ENCODE measurements around the gene CDON. TPM values are rescaled to one million over a fixed set of nuclear protein-coding genes. Genes with fewer than 3 reads are reported as not detected.

Gene CDON
- polyA plus RNA-seq, 3 donors, result 0.01 TPM; not detected in 2

DNA sequence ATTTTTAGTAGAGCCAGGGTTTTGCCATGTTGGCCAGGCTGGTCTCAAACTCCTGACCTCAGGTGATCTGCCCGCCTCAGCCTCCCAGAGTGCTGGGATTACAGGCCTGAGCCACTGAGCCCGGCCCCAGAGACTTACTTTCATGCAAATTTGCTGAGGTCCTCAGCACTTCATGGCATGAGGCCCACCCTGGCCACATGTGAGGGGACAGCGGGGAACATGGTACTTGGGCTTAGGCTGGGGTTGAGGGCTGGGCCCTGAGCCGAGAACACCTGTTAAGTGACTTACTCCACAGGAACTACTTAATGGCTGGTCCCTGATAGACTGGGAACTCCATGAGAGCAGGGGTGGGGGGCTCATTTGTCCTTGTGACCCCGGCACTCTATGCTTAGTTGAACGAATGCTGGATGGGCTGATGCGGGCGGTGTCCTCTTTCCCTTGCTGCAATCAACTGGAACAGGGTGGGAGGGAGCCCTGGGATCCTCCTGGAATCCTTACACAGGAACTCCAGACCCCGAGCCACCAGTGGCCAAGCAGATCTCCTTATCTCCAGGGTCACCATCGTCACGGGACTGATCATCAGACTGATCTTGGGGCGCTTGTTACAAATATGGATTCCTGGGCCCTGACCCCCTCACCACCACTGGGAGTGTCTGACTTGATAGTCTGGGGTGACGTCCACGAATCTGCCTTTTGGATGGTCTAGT, 115.8 kb downstream of the CDON start:
- Histone ChIP-seq H3K36me3 (replicated peaks in 1 of 2; ENCODE audit: control insufficient read depth in 1 of 2, insufficient read depth in 2 of 2, low read length in 2 of 2) (no peaks in the 10 kb centered on the region), H3K9me3 (replicated peaks in 1 of 2; ENCODE audit: control insufficient read depth in 1 of 2, insufficient read depth in 1 of 2, low read length in 2 of 2) (no peaks in the 10 kb centered on the region), H3K4me2 (replicated peaks; ENCODE audit: extremely low read depth, low read length, poor library complexity, severe bottlenecking) (no peak overlapping the region), H3K27ac (ENCODE audit: low read depth in 1 of 2, low read length in 2 of 2) (no peak overlapping the region), H3K4me3 (replicated peaks in 1 of 3; ENCODE audit: low read depth in 2 of 3, low read length in 3 of 3) (no peak overlapping the region), H2AFZ (ENCODE audit: insufficient read depth, low read depth, low read length, poor library complexity, severe bottlenecking) (no peak overlapping the region), H3K27me3 (ENCODE audit: control insufficient read depth in 2 of 2, insufficient read depth in 2 of 2, low read length in 2 of 2) (no peaks in the 10 kb centered on the region), H3K79me2 (ENCODE audit: insufficient read depth, low read length) (no peaks in the 10 kb centered on the region), H4K20me1 (ENCODE audit: insufficient read depth, low read length) (no peaks in the 10 kb centered on the region), H3K9ac (ENCODE audit: insufficient read depth, low read length, poor library complexity, severe bottlenecking) (no peak overlapping the region), H3K4me1 (ENCODE audit: control insufficient read depth in 1 of 2, insufficient read depth in 2 of 2, low read length in 2 of 2) (no peaks in the 10 kb centered on the region)
- peaks cover 2 to 7% (median 4%) of the 10 kb centered on the region in 3 donors for H3K27me3 Mint-ChIP-seq (ENCODE audit: low read depth in 3 of 3)
- H3K27ac Mint-ChIP-seq, result no peak overlapping the region
- no peak overlapping the region for H3K4me3 Mint-ChIP-seq
- no peaks in the 10 kb centered on the region for H3K36me3 Mint-ChIP-seq
- TF ChIP-seq, protein P1, sequence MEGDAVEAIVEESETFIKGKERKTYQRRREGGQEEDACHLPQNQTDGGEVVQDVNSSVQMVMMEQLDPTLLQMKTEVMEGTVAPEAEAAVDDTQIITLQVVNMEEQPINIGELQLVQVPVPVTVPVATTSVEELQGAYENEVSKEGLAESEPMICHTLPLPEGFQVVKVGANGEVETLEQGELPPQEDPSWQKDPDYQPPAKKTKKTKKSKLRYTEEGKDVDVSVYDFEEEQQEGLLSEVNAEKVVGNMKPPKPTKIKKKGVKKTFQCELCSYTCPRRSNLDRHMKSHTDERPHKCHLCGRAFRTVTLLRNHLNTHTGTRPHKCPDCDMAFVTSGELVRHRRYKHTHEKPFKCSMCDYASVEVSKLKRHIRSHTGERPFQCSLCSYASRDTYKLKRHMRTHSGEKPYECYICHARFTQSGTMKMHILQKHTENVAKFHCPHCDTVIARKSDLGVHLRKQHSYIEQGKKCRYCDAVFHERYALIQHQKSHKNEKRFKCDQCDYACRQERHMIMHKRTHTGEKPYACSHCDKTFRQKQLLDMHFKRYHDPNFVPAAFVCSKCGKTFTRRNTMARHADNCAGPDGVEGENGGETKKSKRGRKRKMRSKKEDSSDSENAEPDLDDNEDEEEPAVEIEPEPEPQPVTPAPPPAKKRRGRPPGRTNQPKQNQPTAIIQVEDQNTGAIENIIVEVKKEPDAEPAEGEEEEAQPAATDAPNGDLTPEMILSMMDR (IDR thresholded peaks at IDR 0.05), result no peak
- 93% methylated on average over 10 of the region's 14 CpGs for whole genome bisulfite sequencing (ENCODE audit: insufficient coverage)
- intact Hi-C loops (cut with micrococcal nuclease), result no loop called here
- DNase-seq, result no peak
- no peaks in the 10 kb centered on the region for H3K4me1 Mint-ChIP-seq
- no peaks in the 10 kb centered on the region for H3K9me3 Mint-ChIP-seq

DNA sequence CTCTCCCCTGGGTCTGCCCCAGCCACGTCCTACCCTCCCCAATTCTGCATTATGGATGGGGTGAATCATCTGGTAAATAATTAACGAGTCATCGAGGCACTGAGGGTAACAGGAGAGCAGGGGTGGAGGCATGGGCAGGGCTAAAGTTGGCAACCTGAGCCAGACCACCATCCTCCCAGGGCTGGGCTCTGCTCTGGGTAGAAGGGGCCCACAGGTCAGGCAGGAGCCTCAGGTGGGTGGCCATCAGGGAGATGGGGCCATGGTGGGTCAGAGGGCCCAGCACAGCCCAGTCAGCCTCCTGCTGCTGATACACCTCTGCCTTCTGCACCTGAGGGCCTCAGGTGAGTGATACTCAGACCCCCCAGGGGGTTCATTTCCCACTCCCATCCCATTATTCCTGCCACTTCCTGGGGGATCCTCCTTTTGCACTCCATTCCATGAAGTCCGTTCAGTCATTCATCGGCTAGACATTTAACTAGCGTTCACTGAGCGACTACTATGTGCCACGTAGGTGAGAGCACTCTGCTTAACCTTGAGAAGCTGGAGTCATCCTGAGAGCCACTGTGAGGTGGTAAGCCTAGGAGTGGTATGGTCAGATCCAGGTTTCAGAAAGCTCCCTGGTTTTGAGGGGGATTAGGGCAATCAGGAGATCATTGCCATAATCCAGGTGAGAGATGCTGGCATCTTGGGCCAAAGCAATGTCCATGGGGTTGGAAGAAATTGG, 116.7 kb downstream of the CDON start, which contains the start of gene VSIG10L2:
Gene VSIG10L2, plus strand, starts transcription at position 248 of the 724 bp plus-strand sequence. Its CDS starts 12 bp downstream, at position 260.
- Histone ChIP-seq H3K79me2 (ENCODE audit: insufficient read depth, low read length) (no peaks in the 10 kb centered on the region), H4K20me1 (ENCODE audit: insufficient read depth, low read length) (no peaks in the 10 kb centered on the region), H3K4me2 (replicated peaks; ENCODE audit: extremely low read depth, low read length, poor library complexity, severe bottlenecking) (no peak within 1 kb of the TSS), H3K9ac (ENCODE audit: insufficient read depth, low read length, poor library complexity, severe bottlenecking) (no peak within 1 kb of the TSS), H3K9me3 (replicated peaks in 1 of 2; ENCODE audit: control insufficient read depth in 1 of 2, insufficient read depth in 1 of 2, low read length in 2 of 2) (no peaks in the 10 kb centered on the region), H3K27me3 (ENCODE audit: control insufficient read depth in 2 of 2, insufficient read depth in 2 of 2, low read length in 2 of 2) (no peaks in the 10 kb centered on the region), H2AFZ (ENCODE audit: insufficient read depth, low read depth, low read length, poor library complexity, severe bottlenecking) (no peak within 1 kb of the TSS), H3K27ac (ENCODE audit: low read depth in 1 of 2, low read length in 2 of 2) (no peak within 1 kb of the TSS), H3K36me3 (replicated peaks in 1 of 2; ENCODE audit: control insufficient read depth in 1 of 2, insufficient read depth in 2 of 2, low read length in 2 of 2) (no peaks in the 10 kb centered on the region), H3K4me1 (ENCODE audit: control insufficient read depth in 1 of 2, insufficient read depth in 2 of 2, low read length in 2 of 2) (no peaks in the 10 kb centered on the region), H3K4me3 (replicated peaks in 1 of 3; ENCODE audit: low read depth in 2 of 3, low read length in 3 of 3) (no peak within 1 kb of the TSS)
- Mint-ChIP-seq H3K4me1 (no peaks in the 10 kb centered on the region), H3K27me3 (ENCODE audit: low read depth in 3 of 3) (peaks cover 2 to 7% (median 2%) of the 10 kb centered on the region in 3 donors), H3K27ac (peak within 1 kb of the TSS in 2 of 7 donors; percentile 33 to 45), H3K9me3 (no peaks in the 10 kb centered on the region), H3K36me3 (no peaks in the 10 kb centered on the region), H3K4me3 (no peak within 1 kb of the TSS)
- TF ChIP-seq, protein P1 (IDR thresholded peaks at IDR 0.05), result no peak
- DNase-seq, result no peak
- intact Hi-C loops (cut with micrococcal nuclease), result no loop called here
- 94% methylated on average over 5 of the region's 8 CpGs for WGBS (ENCODE audit: insufficient coverage)

Measured in CD14-positive monocyte (primary cell).